GM19351 (cell line): ENCODE results near the gene KANTR.
"Not testable (repeated sequence)": the region's sequence is repeated elsewhere in the genome, so short reads cannot be mapped to it uniquely, and the experiment has no call there.

Experiments used
- ATAC-seq: cut with Tn5 transposase; IDR thresholded peaks from one replicate; pipeline ENCODE4 v1.9.1; 2021; ENCODE audit warnings: mild to moderate bottlenecking, moderate library complexity; ENCODE audit not compliant: unreplicated experiment

KANTR gene

DNA sequence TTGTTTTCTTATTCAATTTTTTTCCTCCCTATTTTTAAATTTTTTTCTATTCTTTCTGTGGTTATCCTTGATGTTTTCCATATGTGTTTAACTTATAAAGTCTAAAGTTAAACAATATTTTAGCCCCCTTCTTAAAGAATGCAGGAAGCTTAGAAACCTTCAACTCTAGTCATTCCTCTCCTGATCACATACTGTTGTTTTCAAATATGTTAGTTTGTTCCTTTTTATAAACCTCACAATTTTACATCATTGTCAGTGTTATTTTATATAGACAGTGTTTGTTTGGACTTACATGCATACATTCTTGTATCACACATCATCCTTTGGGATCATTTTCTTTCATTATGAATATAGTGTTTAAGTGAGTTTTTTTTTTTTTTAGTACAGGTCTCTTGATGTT, 31.6 kb downstream of the KANTR start:
- no peak for ATAC-seq

DNA sequence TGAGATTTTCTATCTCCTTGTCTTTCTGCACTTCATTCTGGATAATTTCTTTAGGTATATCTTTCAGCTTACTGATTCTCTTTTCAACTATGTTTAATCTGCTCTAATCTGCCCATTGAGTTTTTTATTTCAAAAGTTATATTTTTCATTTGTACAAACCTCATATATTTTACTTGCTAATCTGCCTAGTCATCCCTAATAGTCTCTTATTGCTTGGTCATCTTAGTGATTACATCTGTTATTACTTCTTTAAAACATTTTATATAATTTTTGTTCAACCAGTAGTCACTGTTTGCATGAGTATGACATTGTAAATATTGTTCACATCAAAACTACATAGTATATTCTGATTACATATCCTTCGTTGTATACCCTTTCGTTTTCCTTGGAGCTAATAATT, 32.4 kb downstream of the KANTR start:
- no peak for ATAC-seq

DNA sequence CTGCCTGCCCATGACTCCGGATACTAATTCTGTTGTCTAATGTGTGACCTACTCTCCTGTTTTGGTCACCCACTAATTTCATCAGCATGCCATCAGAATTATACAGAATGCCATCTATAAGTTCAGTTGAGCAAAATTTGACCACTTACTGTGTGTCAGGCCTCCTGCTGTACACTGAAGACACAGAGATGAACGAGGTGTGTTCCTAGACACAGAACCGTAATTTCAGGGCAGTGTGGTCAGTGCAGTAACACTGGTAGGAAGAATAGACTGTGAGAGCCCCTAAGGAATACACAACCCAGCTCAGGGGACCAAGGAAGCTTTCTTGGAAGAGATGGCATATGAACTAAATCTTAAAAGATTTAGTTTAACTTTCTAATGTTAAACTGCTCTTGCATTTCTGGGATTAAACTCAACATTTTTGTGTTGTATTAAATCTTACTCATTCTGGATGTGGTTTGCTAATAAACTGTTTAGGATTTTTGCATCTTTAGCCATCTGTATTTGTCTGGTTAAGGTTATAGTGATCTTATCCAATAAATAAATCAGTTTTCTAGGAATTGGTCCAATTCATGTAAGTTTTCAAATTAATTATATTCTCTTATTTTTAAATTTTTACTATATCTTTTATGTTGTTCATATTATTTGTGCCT, 34.3 kb downstream of the KANTR start:
- ATAC-seq: no peak

DNA sequence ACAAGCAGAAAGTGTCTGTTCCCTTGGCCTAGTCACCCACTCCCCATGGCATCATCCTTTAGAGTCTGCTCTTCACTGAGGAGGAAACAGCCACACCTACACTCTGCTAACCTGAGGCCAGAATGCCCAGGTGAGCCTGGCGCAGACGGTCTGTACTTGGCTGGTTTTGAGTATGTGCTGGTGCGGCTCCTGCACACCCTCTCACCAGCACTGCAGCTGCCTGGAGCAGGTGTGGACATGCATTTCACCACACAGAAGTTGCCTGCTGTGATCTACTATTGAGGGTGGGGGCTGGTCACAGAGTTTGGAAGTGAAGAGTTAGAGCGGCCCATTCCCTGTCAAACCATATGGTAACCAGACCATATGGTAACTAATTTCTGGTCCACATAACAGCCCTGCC, 39.5 kb downstream of the KANTR start:
- no peak for ATAC-seq

DNA sequence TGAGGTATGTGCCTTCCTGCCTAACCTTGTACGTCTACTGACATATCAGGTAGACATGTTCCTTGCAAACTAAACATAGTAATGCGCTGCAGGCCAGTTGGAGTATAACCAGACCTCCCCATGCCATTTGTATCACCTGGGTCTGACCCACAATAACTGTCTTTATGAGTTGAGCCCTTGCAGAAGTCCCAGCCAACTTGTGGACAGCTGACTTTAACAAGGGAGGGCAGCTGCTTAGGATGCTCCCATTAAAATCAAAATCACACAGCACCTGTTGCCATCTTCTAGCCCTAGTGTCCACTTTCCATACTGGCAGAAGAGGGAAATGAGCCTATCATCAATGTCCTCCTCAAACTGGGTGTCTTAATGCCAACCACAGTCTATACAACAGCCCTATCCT, 41.6 kb downstream of the KANTR start:
- no peak for ATAC-seq

DNA sequence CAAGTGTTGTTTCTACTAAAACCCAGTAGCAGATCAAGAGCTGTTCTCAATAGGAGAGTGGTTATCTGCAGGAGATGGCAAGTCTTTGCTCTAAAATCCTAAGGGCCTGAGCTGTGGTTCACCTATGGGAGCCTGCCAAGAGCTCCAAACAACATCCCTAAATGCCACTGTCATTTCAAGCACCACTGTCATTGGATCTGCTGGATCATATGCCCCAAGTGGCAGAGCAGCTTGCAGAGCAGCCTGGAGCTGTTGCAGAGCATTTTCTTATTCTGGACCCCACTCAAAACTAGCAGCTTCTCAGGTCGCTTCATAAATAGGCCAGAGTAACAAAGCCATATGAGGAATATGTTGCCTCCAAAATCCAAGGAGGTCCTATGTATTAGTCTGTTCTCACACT, 59.6 kb downstream of the KANTR start:
- no peak for ATAC-seq

DNA sequence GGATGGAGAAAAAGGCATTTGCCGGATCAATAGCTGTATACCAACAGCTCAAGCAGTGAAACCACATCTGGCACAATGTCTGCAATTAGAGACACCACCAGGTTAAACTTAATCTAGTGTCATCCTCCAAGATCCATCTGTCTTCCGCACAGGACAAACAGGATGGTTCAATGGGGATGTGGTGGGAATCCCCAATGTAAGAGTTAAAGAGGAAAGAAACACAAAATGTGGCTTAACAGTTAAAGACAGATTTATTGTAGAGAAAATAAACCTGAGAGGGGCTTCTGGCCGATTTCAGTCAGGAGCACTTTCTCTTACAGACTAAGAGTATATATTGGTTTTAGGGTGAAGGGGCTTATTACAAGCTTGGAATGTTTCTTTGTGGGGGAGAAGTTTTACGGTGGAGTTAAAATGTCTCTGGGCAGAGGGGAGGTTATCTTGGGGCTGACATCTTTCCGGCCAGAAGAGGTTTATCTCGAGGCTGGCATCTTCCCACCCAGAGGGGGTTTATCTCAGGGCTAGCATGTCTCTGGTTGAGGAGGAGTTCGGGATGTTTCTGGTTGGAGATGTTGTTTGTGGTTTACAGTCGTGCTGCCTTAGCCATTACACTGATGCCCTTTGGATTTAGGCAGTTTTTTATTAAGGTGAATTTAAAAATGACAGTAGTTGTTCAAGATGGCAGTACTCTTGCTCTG, 61.7 kb downstream of the KANTR start:
- no peak for ATAC-seq

DNA sequence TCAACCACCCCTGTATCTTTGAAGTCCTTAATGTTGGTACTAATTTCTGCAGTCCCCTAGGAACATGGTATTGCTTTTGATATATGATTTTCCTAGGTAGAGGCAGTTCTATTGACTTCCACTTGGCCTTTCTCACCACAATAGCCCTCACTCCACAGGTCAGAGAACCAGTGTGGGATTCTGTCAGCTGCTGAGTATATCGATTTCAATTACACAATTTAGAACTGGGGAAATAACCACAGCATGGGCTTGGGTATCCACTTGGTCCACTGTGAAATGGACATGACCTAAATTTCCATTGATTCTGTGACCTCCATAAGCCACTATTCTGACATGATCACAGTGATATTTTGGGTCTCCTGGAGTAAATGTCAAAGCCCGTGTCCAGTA, 62.3 kb downstream of the KANTR start:
- no peak for ATAC-seq

DNA sequence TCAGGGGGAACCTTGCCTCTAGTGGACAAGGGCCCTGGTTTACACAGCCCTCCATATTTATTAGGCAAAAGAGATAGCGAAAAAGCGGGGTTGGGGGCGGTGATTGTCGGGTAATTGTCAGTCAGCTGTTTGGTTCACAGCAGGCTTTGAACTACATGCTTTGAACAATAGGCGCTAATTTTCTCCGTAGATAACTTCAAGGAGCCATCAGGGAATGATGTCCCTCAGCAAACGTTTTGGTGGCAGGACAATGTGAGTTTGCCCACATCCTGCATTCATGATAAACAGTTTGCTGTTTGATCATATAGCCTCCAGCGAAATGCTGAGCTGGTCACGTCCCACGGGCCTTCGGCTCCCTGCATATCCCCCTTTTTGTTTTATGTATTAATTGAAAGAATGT, 65.2 kb downstream of the KANTR start:
- ATAC-seq: no peak

DNA sequence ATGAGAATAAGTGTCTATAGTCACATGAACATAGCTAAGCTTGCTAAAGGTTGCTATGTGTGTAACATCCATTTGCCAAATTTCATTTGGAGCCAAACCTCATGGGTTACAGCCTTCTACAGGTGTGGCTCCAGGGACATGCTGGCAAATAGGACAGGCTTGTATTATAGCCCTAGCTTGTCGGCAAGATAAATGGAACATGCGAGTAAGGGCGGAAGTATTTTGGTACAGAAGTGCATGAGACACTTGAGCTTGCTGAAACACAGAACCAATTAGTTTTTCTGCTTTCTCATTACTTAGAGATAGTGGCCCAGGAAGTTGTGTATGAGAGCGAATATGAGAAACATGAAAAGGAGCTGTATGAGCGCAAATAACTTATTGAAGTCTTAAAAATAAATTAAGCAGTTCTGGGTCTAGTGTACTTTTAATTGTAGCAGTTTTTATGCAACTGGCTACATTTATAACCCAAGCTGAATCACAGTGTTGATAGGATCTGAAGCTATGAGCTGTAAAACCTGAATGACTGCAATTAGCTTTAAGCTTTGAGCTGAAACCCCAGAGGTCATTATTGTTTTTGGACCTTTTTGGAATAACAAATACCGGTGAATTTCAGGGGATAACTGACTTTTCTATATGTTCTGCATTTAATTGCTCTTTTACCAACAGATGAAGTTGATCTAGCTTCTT, 66.5 kb downstream of the KANTR start:
- no peak for ATAC-seq

DNA sequence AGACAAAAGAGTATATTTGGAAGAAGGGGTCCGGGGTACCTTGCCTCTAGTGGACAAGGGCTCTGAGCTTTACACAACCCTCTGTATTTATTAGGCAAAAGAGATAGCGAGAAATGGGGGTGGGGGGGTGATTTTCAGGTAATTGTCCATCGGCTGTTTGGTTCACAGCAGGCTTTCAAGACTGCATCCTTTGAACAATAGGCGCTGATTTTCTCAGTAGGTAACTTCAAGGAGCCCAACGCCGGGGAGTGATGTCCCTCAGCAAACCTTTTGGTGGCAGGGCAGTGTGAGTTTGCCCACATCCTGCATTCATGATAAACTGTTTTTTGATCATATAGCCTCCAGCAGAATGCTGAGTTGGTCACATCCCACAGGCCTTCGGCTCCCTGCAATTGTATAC, 69.5 kb downstream of the KANTR start:
- no peak for ATAC-seq

DNA sequence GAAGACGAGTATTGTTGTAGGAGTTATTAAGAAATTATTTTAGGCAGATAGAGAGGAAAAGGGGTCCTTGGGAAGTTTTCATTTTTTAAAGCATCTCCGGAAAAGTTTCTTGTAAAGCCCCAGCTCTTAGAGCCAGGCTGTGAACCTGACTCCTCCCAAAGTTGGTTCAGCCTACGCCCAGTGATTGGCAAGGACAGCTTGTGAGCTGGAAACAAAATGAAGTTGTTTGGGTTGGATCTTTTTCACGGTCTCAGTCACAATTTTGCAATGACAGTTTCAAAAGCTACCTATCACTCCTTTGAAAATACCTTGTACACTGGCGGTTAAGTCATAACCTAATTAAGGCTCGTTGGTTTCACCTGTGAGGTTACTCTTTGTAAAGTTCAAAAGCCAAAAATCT, 70.6 kb downstream of the KANTR start:
- not testable (repeated sequence) for ATAC-seq

DNA sequence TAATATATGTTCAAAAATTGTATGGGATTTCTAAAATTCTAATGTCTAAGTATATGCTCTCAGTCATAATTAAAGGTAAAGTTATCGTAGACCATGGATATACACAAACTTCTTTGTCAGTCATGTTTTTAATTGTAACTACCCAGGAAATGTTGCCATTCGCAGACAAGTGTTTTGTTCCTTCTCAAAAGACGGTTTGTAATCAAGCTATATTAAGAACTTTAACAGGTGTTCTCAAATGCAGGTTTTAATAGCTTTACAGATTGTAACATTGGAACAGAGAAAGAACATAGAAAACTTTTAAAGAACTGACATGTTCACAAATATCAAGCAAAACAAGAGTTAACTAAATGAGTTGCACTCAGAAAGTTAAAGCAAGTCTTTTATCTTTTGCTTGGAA, 72.2 kb downstream of the KANTR start:
- ATAC-seq: no peak

DNA sequence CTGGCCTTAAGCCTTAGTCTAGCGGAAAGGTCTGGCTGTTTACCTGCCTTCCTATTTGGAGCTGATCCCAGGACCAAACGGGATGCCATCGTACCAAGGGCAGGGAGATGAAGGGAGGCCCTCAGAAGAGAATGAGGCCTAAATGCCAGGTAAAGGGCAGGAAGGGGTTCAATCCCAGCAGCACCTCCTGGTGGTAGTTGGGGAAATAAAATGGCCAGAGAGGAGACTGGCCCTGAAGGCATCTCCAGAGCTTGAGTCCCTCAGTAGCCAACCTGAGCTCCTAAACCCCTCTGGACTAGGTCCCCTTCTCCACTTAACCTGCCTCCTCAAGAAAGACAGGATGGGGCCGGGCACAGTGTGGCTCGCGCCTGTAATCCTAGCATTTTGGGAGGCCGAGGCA, 77.4 kb downstream of the KANTR start:
- ATAC-seq: no peak
